Measurements from ENCODE around the gene TDRD7.
"Not testable (repeated sequence)": the region's sequence is repeated elsewhere in the genome, so short reads cannot be mapped to it uniquely, and the experiment has no call there.

TDRD7 gene

DNA sequence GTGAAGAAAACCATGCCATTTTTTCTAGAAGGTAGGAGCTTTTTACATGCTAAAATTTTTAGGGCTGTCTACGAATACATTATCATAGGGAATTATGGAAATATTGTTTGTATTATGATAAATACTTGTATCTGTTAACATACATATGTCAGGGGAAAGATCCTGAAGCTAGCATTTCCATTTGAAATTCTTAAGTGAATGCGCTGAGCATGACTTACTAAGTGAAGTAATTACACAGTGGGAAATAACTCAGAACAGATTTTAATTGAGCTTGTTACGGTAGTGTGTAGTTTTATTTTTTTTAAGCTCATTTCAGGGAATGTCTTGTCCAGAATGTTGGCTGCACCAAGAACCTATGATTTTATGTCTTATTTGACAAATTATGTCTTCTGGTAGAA is 19.1 kb downstream of the TDRD7 start:
- DNase-seq = no peak

DNA sequence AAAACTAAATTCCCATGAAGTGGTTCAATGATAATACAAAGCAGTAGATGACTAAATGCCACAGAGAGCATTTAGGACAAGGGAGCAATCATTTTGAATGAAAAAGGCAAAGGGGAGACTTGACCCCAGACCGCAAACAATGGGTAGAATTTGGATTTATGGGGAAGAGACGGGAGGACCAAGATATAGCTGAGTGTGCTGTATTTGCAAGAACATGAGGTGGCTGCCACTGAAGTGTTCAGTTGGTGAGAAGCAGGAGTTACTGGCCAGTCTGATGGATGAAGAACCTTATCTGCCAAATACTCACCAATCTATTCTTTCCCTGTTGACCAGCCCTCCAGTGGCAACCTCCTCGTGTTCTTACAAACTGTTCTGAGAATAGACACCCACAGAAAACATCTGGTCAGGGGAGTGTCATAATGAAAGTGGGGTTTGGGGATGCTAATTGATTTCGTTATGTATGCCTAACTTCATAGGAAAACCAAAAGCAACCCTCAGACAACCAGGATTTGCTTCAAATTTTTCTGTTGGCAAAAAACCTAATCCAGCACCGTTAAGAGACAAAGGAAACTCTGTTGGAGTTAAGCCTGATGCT is 19.8 kb downstream of the TDRD7 start:
- DNase-seq = no peak

DNA sequence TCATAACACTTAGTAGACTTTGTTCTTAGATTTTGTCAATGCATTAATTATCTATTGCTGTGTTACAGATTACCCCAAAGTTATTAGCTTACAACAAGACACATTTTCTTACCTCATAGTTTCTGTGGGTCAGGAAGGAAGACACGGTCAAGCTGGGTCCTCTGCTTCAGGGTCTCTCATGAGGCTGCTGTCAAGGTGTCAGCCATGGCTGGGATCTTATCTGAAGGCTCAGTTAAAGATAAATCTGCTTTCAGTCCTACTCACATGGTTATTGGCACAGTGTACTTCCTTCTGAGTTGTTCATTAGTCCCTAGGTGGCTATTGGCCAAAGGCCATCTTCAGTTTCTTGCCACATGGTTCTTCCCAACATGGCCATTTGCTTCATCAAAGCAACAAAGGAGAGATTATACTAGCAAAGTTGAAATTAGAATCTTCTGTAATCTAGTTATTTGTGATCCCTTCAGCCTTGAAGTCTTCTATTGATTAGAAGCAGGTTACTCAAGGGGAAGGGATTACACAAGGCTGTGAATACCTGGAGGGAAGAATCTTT is 25.2 kb downstream of the TDRD7 start:
- DNase-seq = no peak

DNA sequence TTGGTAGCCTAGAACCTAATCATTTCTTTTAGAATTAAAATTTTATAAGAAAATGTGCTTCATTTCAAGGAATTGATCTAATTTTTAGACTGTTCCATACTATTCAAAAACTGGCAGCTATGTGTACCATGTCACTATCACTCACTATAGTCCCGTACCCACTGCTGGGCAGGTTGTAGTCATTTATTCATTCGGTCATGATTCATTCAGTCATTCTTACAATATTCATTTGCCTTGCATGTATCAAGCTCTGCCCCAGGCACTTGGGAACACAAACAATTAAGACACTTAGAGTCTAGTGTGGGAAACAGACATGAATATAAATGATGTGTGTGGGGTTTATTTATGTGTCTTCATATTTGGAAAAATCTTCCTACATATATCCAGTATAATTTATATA is 26.4 kb downstream of the TDRD7 start:
- no peak for DNase-seq

DNA sequence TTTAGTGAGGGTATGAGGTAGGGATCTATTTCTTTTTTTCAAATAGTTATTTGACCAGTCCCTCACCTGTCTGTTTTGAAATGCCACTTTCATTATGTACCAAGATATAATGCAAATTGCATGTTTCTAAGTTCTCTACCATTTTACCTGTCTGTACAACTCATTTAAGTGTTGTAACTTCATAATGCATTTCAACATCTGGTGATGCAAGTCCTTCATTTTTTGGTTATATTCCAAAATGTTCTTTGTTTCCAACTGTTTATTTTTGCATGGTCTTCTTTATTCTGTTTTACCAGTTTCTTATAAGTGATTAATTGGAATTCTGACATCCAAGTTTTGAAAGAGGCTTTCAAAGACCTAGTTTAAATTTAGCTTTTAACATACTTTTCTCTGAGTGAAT is 26.8 kb downstream of the TDRD7 start:
- DNase-seq = no peak

DNA sequence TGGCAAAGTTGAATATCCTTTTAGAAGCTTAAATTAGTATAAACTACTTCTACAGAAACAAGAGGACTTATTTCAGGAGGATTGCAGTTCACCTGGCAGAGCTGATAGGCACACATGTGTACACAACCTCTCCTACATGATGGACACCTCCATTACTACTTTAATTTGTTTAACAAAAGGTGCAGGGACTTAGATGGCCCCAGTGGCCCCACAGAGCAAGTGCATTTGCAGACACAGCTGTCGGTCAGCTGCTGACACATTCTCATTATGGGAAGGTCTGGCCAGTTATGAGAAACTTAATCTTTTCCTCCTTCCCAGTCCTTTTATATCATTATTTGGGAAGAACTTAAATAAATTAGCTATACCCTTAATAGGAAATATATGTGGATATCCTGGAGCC is 28.3 kb downstream of the TDRD7 start:
- DNase-seq = no peak

DNA sequence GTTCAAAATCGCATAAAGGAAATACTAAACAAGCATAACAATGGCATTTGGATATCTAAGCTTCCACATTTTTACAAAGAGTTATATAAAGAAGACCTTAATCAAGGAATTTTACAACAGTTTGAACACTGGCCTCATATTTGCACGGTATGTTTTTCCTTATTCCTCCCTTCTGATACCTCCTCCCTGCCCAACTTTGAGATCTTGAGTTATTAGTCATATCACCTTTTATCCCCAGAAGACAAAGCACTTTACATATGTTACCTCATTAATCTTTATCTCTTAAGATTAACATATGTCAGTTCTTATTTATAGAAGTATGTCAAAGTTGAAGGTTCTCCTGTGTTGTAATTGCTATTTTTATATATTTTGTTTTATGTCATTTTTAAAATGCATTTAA is 29.8 kb downstream of the TDRD7 start:
- DNase-seq = no peak

DNA sequence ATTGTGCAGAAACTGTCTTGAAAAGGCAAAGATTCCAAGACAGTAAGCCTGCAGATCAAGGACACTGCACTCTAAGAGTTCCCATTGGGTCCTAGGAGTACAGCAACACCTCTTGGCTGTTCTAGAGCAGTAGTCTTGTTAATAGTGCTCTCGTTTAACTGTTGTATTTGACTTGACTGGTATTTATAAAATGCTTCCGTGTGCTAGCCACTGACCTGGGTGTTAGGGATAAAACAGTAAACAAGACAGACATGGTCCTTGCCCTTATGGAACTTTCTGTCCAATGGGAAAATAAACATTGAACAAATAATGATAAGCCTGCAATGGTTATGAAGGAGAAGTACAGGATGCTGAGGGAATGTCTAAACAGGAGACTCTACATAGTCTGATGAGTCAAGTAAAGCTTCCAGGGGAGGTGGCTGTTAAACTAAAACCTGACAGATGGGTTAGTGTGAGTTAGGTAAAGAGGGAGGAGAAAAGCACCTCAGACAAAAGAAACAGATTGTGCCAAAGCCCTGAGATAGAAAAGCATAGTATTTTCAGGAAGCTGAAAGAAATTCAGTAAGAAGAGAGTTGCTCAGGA is 33.3 kb downstream of the TDRD7 start:
- no peak for DNase-seq

DNA sequence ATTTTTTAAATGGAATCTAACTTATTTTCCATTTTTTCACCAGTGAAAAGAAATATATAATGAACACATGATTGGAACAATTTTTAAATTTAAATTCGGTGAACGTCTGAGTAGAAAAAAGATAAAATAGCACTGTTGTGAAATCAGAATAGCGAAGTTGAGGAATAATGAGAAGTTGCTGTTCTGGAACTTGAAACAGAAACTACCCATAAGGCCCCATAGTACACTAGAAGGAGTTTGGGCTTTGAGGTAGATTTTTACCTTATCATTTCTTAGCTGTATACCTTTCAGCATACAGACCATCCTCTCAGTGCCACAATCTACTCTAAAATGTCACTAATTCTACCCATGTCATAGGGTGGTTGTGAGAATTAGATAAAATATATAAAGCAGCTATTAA is 35.1 kb downstream of the TDRD7 start:
- DNase-seq = no peak

DNA sequence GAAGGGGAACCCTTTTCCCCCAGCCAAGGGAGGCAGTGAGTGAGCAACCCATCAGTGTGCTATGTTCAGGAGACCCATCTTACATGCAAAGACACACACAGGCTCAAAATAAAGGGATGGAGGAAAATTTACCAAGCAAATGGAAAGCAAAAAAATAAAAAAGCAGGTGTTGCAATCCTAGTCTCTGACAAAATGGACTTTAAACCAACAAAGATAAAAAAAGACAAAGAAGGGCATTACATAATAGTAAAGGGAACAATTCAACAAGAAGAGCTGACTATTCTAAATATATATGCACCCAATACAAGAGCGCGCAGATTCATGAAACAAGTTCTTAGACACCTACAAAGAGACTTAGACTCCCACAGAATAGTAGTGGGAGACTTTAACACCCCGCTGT is 41.7 kb downstream of the TDRD7 start:
- not testable (repeated sequence) for DNase-seq

DNA sequence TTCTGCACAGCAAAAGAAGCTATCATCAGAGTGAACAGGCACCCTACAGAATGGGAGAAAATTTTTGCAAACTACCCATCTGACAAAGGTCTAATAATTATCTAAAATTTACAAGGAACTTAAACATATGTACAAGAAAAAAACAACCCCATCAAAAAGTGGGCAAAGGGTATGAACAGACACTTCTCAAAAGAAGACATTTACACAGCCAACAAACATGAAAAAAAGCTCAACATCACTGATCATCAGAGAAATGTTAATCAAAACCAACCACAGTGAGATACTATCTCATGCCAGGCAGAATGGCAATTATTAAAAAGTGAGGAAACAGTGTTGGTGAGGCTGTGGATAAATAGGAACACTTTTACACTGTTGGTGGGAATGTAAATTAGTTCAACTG is 44.9 kb downstream of the TDRD7 start:
- not testable (repeated sequence) for DNase-seq

DNA sequence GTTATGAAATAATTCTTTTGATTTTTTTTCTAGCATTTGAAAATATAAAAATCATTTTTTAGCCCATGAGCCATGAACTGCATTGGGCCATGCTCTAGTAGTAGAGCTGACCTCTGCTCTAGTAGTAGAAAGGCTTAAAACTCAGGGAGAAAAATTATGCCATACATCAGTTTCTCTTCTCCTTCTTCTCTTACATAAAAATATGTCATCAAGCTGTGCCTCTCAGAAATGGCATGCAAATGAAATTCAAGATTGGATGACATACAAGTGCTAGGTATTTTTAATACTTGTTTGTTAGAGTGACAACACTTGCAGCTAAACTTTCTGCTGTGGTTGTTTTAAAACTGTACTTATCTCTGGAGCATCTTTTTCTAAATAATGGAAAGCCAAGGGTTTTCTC is 47.4 kb downstream of the TDRD7 start:
- no peak for DNase-seq

DNA sequence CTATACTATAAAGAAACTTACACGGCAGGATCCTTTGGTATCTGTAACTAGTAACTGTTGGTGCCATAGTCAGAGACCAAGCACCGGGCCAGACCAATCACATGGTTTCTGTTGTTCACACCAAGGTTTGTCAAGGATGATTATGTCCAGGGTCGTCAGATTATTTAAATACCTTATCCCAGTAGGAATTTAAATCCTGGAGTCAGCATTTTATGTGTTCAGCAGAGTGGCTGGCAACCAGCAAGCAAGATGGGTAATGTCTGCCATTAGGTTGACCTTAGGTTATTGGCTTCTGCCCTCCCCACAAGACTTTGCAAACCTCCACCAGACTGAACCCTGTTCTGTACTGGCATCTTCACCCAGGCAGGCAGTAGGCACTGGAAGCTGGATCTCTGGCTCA is 50.3 kb downstream of the TDRD7 start:
- DNase-seq = no peak

DNA sequence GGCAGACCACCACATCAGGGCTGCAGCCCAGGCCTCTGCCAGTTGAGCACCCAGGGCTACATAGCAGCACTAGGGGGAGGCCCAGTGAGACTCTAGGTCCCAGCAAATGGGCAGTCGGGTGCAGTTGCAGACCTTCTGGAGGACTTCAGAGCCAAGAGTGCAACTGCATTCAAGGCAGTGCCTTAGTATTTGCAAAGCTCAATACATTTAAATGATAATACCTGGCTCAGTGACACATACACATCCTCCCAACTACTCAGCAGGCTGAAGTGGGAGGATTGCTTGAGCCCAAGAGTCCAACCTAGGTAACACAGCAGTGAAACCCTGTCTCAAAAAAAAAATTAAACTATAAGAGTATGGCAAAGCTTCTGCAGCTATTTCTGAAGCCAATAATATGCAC is 51.0 kb downstream of the TDRD7 start:
- DNase-seq = no peak

DNA sequence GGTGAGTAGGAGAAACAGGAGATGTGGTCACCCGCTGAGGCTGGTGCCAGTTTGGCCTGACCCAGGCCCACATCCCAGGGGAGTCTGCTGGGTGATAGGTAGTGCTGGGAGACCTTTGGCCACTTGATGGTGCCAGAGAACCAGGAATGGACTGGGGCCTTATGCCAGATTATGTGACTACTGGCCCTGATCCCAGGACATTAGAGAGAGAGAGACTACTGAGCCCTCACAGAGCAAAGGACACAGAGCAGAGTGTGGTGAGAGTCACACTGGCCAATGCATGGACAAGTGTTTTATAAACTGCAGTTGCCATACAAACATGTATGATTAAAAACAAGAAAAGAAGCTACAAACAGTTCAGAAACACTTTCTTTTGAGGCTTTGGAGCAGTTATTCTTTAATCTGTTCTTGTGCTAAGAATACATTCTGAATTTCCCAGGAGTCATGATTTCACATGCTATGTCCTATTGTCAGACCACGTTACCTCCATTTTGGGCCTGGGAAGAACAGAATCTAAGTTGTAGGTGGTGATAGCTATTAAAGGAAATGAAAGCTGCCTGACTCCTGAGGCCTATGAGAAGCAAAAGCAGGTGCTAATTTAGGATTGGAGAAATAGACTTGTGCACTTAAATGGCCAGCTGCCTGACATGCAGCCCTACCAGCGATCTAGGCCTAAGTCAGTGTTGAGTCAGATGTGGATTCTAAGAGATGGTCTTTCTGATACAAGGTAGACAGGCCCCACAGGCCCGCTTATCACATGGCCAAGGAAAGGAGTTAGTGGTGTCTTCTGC is 57.0 kb downstream of the TDRD7 start:
- peak; percentile 36 for DNase-seq

DNA sequence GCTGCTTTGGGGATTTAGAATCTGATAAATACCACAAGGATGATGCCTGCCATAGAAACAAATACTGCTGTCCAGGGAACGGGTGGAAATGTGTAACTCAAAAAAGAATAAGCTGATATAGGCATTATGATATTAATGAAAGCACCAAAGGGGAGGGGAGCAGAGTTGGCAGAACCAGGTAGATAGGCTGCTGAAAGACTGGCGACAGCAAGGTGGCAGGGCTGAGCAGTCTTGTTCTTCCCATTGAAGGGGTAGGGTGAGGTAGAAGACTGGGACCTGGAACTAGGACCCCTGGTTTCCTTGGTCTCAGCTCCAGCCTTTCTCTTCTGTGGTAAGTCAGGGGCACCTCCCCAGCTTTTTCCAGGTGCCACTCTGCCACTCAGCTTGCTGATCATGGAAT is 58.2 kb downstream of the TDRD7 start:
- DNase-seq = no peak

DNA sequence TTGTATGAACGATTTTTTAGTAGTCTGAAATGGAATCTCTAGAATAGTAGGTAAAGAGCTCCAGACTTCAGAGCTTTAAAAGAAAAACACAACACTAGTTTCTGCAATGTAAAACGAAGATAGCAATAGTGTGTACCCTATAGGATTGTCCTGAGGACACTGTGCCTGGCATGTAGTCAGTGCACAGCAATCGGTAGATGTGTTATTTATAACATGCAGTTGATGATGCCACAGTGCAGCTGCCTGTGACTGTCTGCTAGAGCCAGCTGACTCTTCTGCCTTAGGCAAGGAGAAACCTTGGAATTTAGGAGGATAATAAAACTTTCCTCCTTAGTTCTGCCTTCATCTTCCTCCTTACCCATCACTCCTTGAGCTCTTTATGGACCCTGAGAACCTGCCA is 61.8 kb downstream of the TDRD7 start:
- DNase-seq = no peak

DNA sequence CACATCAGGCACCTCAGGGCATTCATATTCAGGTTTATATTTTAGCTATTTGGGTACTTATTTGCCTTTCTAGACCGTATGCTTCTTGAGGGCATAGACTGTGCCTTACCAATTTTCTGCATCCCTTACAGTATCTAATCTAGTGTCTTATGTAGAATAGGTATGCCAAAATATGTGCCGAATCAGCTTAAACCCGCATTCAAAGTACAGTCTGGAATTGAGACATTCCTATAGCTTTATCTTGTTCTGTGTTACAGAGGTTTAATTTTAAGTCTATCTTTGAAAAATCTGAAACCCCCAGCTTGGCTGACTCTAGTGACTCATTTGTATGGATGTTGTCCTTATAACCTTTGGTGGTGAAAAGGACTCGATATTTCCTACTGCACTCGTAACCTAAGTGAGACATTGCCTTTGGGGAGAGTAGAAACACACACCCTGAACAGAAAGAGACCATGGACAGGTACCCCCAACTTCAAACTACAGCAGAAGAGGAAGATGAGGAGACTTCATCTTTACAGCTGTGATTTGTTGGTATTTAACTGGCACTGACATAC is 62.6 kb downstream of the TDRD7 start:
- no peak for DNase-seq

DNA sequence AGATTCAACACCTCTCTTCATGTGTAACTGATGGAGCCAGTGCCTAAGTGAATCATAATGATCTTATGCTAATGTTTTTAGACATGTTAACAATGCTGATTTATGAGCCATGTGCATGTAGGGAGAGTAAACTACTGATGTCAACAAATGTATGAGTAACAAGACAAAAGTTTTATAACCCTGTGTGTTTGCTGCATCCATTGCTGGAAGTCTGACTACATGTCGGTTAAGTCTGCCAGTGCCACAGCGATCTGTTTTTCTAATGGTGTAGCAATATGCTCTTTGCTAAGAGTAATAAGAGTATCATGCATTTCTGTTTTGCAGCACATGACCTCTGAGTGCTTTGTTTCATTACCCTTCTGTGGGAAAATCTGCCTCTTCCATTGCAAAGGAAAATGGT is 63.2 kb downstream of the TDRD7 start:
- no peak for DNase-seq

DNA sequence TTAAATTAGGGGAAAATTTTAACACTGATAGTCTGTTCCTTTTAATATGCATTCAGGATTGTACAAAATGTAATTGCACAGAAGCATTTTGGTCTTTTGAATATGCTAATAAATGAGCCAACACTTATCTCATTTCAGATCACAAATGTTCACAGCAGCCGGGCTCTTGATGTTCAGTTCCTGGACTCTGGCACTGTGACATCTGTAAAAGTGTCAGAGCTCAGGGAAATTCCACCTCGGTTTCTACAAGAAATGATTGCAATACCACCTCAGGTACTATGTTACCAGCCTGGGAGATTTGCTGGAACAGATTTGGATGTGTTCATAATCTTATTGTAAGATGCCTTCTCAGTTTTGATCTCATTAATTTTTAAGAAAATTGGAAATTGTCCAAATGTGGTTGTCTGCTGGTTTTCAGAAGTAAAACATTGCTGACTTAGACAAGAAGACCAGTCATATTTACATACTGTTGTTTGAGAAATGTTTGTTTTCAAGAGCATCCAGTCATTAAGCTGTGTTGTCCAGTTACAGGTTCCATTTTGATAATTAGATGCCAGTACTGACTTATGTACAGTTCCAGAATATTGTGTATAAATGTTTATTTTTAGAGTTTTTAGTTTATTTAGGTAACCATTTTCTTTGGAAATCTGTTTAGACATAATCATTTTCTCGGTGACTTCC is 66.5 kb downstream of the TDRD7 start:
- DNase-seq = no peak

DNA sequence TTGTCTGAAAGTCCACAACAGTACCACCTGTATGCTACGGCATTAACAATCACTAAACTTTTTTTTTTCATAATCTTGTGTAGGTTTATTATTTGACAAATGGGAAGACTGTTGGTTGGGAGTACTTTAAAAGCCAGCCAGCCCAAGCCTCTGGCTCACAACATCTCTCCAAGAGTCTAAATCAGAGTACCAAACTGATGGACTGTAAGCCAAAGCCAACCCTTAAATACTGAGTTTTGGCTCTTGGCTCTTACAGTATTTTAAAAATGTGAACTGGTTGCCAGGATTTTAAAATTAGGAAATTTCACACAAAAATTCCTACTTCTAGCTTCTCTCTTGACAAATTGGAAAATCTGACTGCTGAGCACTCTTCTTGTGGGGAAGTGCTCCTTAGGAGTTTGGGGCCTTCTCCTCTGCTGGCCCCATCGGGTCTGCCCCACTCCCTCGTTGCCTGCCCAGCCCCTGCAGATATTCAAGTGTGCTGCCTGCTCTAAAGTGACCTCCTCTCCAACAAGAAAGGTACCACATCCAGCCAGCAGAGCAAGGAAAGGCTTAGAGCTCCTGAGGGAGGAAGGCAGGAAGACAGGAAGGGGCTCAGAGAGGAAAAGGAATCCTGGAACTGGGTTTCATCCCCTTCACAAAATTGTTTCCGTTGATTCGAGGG is 67.7 kb downstream of the TDRD7 start:
- DNase-seq = no peak

DNA sequence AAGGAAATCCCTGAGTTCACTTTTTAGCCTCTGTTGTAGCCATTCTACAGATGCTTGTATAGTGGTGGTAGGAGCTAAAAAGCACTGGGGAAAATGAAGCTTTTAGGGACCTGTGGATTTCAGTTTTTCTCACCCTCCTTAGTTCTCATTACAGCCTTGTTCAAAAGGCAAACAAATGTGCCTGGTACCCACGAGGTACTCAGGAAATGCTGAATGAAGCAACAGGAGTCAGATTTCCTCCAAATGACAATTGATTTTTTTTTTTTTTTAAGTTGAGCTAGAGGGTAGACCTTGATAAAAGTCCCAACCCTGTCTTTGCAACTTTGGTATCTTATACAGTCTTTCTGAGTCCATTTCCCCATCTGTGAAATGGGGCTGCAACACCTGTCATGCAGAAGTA is 68.3 kb downstream of the TDRD7 start:
- no peak for DNase-seq

DNA sequence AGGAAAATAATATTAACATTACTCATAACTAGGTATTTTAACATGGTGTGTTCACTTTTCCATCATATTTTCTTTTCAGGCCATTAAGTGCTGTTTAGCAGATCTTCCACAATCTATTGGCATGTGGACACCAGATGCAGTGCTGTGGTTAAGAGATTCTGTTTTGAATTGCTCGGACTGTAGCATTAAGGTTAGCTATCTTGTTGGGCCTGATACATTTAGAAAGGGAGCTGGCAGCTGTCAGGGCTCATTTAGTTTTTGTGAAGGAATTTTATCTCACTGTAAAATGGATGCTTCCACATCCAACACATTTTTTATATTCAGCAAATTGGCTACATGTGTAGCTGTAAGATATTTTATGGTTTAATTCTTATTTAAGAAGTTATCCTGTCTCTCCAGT is 68.9 kb downstream of the TDRD7 start:
- DNase-seq = no peak

Measured in KG1 (cell line).